A549 (cell line): ENCODE results near the gene VASN. TPM values are rescaled to one million over a fixed set of nuclear protein-coding genes. Genes with fewer than 3 reads are reported as not detected.

ENCODE experiments used
- ATAC-seq, 2 experiments: fragments of 200-7000 bp in 1 of 2; fragments of >200 bp in 1 of 2; cut with Nextera tagmentation in 1 of 2; cut with Tn5 transposase in 1 of 2; 3 replicates each; pipeline versions ENCODE4 v1.8.0 to v1.9.1; 2018 to 2020; ENCODE audit warnings: mild to moderate bottlenecking in 1 of 2, moderate library complexity in 1 of 2
- CTCF ChIA-PET: fragments of 300-600 bp; sonication (Branson Sonifier 250); formaldehyde crosslinking; extraction: SDS; loops from one replicate; lab custom pipeline; 2021; ENCODE audit warnings: antibody characterized with exemption, inconsistent platforms; lab: Yijun Ruan, JAX
- POLR2A ChIA-PET: fragments of 350-600 bp; formaldehyde crosslinking; extraction: SDS; loops from one replicate; lab custom pipeline; 2021; ENCODE audit warnings: antibody characterized with exemption, inconsistent platforms; lab: Yijun Ruan, JAX
- DNase-seq, 2 experiments: peaks; one replicate each; pipeline versions ENCODE4 v3.0.0 to v3.0.0-alpha.2; 2011 to 2016; ENCODE audit warnings: low read depth in 1 of 2, low spot score in 1 of 2
- FAIRE-seq: peaks from 2 replicates; lab custom pipeline; 2011; peaks lifted over from hg19 to GRCh38; lab: Jason Lieb, UNC
- H3K27ac ChIP-seq, 2 experiments: fragments of >200 bp; sonication (Bioruptor Twin); formaldehyde crosslinking; 3 replicates each; pipeline ENCODE4 v1.5.1; 2016 to 2017
- H3K4me1 ChIP-seq: fragments of >200 bp; sonication (Bioruptor Twin); formaldehyde crosslinking; 3 replicates; pipeline ENCODE4 v1.6.1; 2016
- H3K4me2 ChIP-seq: fragments of >200 bp; sonication (Bioruptor Twin); formaldehyde crosslinking; 3 replicates; pipeline ENCODE4 v1.6.1; 2016
- H3K4me3 ChIP-seq: fragments of >200 bp; sonication (Bioruptor Twin); formaldehyde crosslinking; 3 replicates; pipeline ENCODE4 v1.5.1; 2016
- H3K9me3 ChIP-seq: fragments of >200 bp; sonication (Bioruptor Twin); formaldehyde crosslinking; 3 replicates; pipeline ENCODE4 v1.6.1; 2016
- BHLHE40 ChIP-seq: IDR thresholded peaks from 2 replicates; pipeline ENCODE4 v1.6.1; 2012; ENCODE audit warnings: low read depth, low read length, inconsistent platforms
- CBX2 ChIP-seq: fragments of 200-600 bp; sonication (generic); IDR thresholded peaks from 2 replicates; pipeline ENCODE4 v1.6.1; 2016; ENCODE audit warnings: low read depth, mild to moderate bottlenecking, borderline replicate concordance
- EHMT2 ChIP-seq: fragments of 200-600 bp; sonication (generic); IDR thresholded peaks from 2 replicates; pipeline ENCODE4 v1.6.1; 2016; ENCODE audit warnings: antibody characterized with exemption, low read depth, mild to moderate bottlenecking, moderate library complexity
- ESRRA ChIP-seq: fragments of 150-350 bp; IDR thresholded peaks from 2 replicates; pipeline ENCODE4 v1.6.1; 2014; ENCODE audit warnings: mild to moderate bottlenecking, low read length, borderline replicate concordance
- KDM5A ChIP-seq: fragments of 200-600 bp; sonication (generic); IDR thresholded peaks from 2 replicates; pipeline ENCODE4 v1.6.1; 2016; ENCODE audit warnings: antibody characterized with exemption, mild to moderate bottlenecking
- MAZ ChIP-seq: fragments of 150-350 bp; IDR thresholded peaks from 2 replicates; pipeline ENCODE4 v1.6.1; 2014; ENCODE audit warnings: antibody characterized with exemption, low read depth, low read length, borderline replicate concordance
- PHF8 ChIP-seq: fragments of 200-600 bp; sonication (generic); IDR thresholded peaks from 2 replicates; pipeline ENCODE4 v1.6.1; 2016; ENCODE audit warnings: low read depth, mild to moderate bottlenecking, antibody characterized with exemption, moderate library complexity, borderline replicate concordance
- POLR2A ChIP-seq: IDR thresholded peaks from 2 replicates; pipeline ENCODE4 v1.6.1; 2012; ENCODE audit warnings: mild to moderate bottlenecking, low read length
- SMC3 ChIP-seq: fragments of >200 bp; sonication (Bioruptor Twin); formaldehyde crosslinking; IDR thresholded peaks from 3 replicates; pipeline ENCODE4 v1.6.1; 2018; ENCODE audit warnings: inconsistent platforms
- SREBF2 ChIP-seq: fragments of 450-650 bp; IDR thresholded peaks from 2 replicates; pipeline ENCODE4 v1.6.1; 2014; ENCODE audit warnings: mild to moderate bottlenecking, moderate library complexity
- TFCP2L1 ChIP-seq: fragments of 250-450 bp; sonication (Bioruptor Pico); IDR thresholded peaks from 2 replicates; pipeline ENCODE4 v1.5.0; 2021; ENCODE audit warnings: mild to moderate bottlenecking
- WGBS: methylation state at CpG from one replicate; pipeline ENCODE4 v1.1.6; 2017; ENCODE audit errors: missing lambda C conversion rate; 5-methylcytosine and 5-hydroxymethylcytosine counted together
- polyA plus RNA-seq, 4 experiments: library from polyadenylated mRNA; depleted of rRNA in 3 of 4; stranded (reverse); fragments of >200 nt; fragmentation: RNase III in 1 of 4; extraction: RNeasy Plus Mini Kit Qiagen cat#74134 plus additional on column Dnase treatment in 1 of 4; gene quantifications; 2 replicates in 3 of 4; 3 replicates in 1 of 4; pipeline ENCODE4 v1.2.3, GENCODE V29; 2011 to 2017
- TF ChIP-seq, protein P1 (sequence below): fragments of 250-450 bp; sonication (Bioruptor Pico); IDR thresholded peaks from 2 replicates; pipeline ENCODE4 v1.5.0; 2021; ENCODE audit warnings: mild to moderate bottlenecking, moderate library complexity, borderline replicate concordance
- TF ChIP-seq, protein P2 (sequence below): fragments of 150-350 bp; IDR thresholded peaks from 2 replicates; pipeline ENCODE4 v1.6.1; 2014; ENCODE audit warnings: low read depth, mild to moderate bottlenecking, low read length
- TF ChIP-seq, protein P3 (sequence below): fragments of 200-600 bp; sonication (generic); IDR thresholded peaks from 2 replicates; pipeline ENCODE4 v1.6.1; 2016; ENCODE audit warnings: antibody characterized with exemption, mild to moderate bottlenecking, moderate library complexity
- TF ChIP-seq, protein P4 (sequence below): fragments of >200 bp; sonication (Bioruptor Twin); formaldehyde crosslinking; IDR thresholded peaks from 3 replicates; pipeline ENCODE4 v1.6.1; 2016
- TF ChIP-seq, protein P5 (sequence below): fragments of >200 bp; sonication (Bioruptor Twin); formaldehyde crosslinking; IDR thresholded peaks from 2 replicates; pipeline ENCODE4 v1.6.1; 2016

VASN gene
- polyA plus RNA-seq, 2 of the 4 experiments (the other 2 are of a cell fraction) = 2.3 to 4.0 TPM

DNA sequence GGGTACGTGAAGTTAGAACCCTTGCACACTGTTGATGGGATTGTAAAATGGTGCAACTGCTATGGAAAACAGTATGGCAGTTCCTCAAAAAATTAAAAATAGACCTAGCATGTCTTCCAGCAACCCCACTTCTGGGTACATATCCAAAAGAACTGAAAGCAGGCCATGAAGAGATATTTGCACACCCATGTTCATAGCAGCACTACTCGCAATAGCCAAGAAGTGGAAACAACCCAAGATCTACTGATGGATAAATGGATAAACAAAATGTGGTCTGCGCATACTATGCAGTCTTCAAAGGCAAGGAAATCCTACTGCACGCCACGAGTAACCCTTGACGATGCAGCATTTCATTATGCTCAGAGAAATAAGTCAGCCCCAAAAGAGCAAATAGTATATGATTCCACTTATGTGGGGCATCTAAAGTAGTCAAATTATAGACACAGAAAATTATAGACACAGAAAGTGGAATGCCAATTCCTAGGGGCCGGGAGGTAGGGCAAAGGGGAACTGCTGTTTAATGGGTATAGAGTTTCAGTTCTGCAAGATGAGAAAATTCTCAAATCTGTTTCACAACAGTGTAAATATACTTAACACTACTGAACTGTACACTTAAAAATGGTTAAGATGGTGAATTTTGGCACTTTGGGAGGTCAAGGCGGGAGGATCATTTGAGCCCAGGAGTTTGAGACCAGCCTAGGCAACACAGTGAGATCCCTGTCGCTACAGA, 27.5 kb downstream of the VASN start:
- 91% methylated on average over 9 of the region's 9 CpGs for WGBS
- Histone ChIP-seq H3K4me2 (no peak overlapping the region), H3K9me3 (no peaks in the 10 kb centered on the region), H3K4me1 (peaks cover 4% of the 10 kb centered on the region; the same call in 1 of the 3 replicates)
- TF ChIP-seq PHF8 (no peak), MAZ (no peak), ESRRA (no peak), SREBF2 (no peak)
- TF ChIP-seq, protein P1, sequence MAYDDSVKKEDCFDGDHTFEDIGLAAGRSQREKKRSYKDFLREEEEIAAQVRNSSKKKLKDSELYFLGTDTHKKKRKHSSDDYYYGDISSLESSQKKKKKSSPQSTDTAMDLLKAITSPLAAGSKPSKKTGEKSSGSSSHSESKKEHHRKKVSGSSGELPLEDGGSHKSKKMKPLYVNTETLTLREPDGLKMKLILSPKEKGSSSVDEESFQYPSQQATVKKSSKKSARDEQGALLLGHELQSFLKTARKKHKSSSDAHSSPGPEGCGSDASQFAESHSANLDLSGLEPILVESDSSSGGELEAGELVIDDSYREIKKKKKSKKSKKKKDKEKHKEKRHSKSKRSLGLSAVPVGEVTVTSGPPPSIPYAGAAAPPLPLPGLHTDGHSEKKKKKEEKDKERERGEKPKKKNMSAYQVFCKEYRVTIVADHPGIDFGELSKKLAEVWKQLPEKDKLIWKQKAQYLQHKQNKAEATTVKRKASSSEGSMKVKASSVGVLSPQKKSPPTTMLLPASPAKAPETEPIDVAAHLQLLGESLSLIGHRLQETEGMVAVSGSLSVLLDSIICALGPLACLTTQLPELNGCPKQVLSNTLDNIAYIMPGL (CRISPR knock-in tag) = no peak
- TF ChIP-seq, all 56 proteins: peak for 0
- no peak for ATAC-seq
- no peak overlapping the region for H3K4me3 ChIP-seq
- ChIA-PET POLR2A (interaction anchor here (0.6 kb wide), 1 partner anchor 121 kb away, joined by 3 read pairs; no protein-coding TSS in a partner anchor), CTCF (interaction anchor here (0.9 to 32.6 kb wide), 10 partner anchors 14 to 199 kb away, joined by 3 to 833 read pairs (median 4); partner anchors contain the start of genes CORO7, GLIS2 and VASN)
- H3K27ac ChIP-seq = no peak overlapping the region
- DNase-seq = no peak
- no peak for FAIRE-seq

DNA sequence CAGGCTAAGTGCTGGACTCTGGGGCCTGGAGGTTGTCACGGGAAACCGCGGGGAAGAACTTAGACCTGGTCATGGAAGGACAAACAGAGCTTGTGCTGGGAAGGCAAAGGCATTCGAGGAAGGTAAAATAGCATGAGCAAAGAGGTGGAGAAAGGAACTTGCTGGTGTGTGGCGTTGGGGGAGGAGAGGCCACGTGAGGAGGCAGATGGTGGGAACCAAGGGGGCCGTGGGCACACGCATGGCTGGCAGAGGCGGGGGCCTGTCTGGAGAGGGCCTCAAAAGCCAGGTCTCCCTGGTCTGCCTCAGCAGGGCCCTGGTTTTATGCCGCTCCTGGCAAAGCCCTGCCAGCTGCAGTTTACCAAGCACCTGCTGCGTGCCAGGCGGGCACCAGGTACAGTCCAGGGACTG, 29.4 kb downstream of the VASN start:
- no peak for ATAC-seq
- Histone ChIP-seq H3K9me3 (no peaks in the 10 kb centered on the region), H3K4me2 (no peak overlapping the region), H3K27ac (no peak overlapping the region)
- no peak for DNase-seq
- CTCF ChIA-PET = interaction anchor here (1.1 to 32.6 kb wide), 15 partner anchors 16 to 418 kb away, joined by 3 to 833 read pairs (median 31); partner anchors contain the start of genes CORO7, GLIS2, PAM16 and TFAP4
- FAIRE-seq = no peak
- TF ChIP-seq EHMT2 (no peak), CBX2 (no peak), POLR2A (no peak), BHLHE40 (no peak), TFCP2L1 (CRISPR knock-in tag) (no peak), SMC3 (no peak), KDM5A (no peak)
- TF ChIP-seq, protein P2, sequence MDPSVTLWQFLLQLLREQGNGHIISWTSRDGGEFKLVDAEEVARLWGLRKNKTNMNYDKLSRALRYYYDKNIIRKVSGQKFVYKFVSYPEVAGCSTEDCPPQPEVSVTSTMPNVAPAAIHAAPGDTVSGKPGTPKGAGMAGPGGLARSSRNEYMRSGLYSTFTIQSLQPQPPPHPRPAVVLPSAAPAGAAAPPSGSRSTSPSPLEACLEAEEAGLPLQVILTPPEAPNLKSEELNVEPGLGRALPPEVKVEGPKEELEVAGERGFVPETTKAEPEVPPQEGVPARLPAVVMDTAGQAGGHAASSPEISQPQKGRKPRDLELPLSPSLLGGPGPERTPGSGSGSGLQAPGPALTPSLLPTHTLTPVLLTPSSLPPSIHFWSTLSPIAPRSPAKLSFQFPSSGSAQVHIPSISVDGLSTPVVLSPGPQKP = no peak
- TF ChIP-seq, protein P3, sequence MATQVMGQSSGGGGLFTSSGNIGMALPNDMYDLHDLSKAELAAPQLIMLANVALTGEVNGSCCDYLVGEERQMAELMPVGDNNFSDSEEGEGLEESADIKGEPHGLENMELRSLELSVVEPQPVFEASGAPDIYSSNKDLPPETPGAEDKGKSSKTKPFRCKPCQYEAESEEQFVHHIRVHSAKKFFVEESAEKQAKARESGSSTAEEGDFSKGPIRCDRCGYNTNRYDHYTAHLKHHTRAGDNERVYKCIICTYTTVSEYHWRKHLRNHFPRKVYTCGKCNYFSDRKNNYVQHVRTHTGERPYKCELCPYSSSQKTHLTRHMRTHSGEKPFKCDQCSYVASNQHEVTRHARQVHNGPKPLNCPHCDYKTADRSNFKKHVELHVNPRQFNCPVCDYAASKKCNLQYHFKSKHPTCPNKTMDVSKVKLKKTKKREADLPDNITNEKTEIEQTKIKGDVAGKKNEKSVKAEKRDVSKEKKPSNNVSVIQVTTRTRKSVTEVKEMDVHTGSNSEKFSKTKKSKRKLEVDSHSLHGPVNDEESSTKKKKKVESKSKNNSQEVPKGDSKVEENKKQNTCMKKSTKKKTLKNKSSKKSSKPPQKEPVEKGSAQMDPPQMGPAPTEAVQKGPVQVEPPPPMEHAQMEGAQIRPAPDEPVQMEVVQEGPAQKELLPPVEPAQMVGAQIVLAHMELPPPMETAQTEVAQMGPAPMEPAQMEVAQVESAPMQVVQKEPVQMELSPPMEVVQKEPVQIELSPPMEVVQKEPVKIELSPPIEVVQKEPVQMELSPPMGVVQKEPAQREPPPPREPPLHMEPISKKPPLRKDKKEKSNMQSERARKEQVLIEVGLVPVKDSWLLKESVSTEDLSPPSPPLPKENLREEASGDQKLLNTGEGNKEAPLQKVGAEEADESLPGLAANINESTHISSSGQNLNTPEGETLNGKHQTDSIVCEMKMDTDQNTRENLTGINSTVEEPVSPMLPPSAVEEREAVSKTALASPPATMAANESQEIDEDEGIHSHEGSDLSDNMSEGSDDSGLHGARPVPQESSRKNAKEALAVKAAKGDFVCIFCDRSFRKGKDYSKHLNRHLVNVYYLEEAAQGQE = no peak
- TF ChIP-seq, protein P4, sequence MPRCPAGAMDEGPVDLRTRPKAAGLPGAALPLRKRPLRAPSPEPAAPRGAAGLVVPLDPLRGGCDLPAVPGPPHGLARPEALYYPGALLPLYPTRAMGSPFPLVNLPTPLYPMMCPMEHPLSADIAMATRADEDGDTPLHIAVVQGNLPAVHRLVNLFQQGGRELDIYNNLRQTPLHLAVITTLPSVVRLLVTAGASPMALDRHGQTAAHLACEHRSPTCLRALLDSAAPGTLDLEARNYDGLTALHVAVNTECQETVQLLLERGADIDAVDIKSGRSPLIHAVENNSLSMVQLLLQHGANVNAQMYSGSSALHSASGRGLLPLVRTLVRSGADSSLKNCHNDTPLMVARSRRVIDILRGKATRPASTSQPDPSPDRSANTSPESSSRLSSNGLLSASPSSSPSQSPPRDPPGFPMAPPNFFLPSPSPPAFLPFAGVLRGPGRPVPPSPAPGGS = no peak
- TF ChIP-seq, protein P5, sequence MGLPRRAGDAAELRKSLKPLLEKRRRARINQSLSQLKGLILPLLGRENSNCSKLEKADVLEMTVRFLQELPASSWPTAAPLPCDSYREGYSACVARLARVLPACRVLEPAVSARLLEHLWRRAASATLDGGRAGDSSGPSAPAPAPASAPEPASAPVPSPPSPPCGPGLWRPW = no peak
- TF ChIP-seq, all 56 proteins: peak for 0
- no peak overlapping the region for H3K4me3 ChIP-seq
- peaks cover 4% of the 10 kb centered on the region; the same call in 1 of the 3 replicates for H3K4me1 ChIP-seq
- WGBS = 91% methylated on average over 12 of the region's 12 CpGs
- POLR2A ChIA-PET = no interaction called here
